NCI-H1694 (cell line): Measurements from ENCODE around the gene ALOX12B.

Experiments
- DNase-seq: peaks from one replicate; lab custom pipeline; 2025; lab: John Stamatoyannopoulos, UW

The ALOX12B gene

GRCh38 chr17:8087075-8087951 lies at the start of gene ALOX12B:
Gene ALOX12B (minus strand): TSS chr17:8087716. CDS start chr17:8087442, 274 bp downstream.
- DNase-seq = no peak

- no peak for DNase-seq
Observed at GRCh38 chr17:8133941-8134340, 46.4 kb upstream of the ALOX12B start.

GRCh38 chr17:8133399-8133798 lies 45.9 kb upstream of the ALOX12B start:
- DNase-seq = no peak

GRCh38 chr17:8131844-8132441 lies 44.4 kb upstream of the ALOX12B start:
- no peak for DNase-seq

- no peak for DNase-seq
Observed at GRCh38 chr17:8128125-8128784, 40.7 kb upstream of the ALOX12B start.

GRCh38 chr17:8126491-8127066 lies 39.1 kb upstream of the ALOX12B start:
- no peak for DNase-seq

- no peak for DNase-seq
Observed at GRCh38 chr17:8125947-8126490, 38.5 kb upstream of the ALOX12B start.

GRCh38 chr17:8125154-8125946 lies 37.8 kb upstream of the ALOX12B start:
- peak; percentile 90 for DNase-seq

GRCh38 chr17:8124350-8125153 lies 37.0 kb upstream of the ALOX12B start:
- peak; percentile 29 for DNase-seq

GRCh38 chr17:8123695-8124349 lies 36.3 kb upstream of the ALOX12B start, which contains the start of gene HES7:
Gene HES7 (minus strand): TSS chr17:8124106. CDS start chr17:8124084, 22 bp downstream.
- DNase-seq = no peak

- DNase-seq = no peak
Observed at GRCh38 chr17:8122924-8123694, 35.6 kb upstream of the ALOX12B start.

GRCh38 chr17:8122422-8122923 lies 35.0 kb upstream of the ALOX12B start:
- DNase-seq = no peak

GRCh38 chr17:8121681-8122421 lies 34.3 kb upstream of the ALOX12B start:
- no peak for DNase-seq

GRCh38 chr17:8121407-8121680 lies 33.8 kb upstream of the ALOX12B start:
- no peak for DNase-seq

- peak; percentile 91 for DNase-seq
Observed at GRCh38 chr17:8120520-8121406, 33.2 kb upstream of the ALOX12B start.

- peak; percentile 97 for DNase-seq
Observed at GRCh38 chr17:8119581-8120519, 32.3 kb upstream of the ALOX12B start.
